IPS-NIHi7 (cell line): Measurements from ENCODE around the gene HEMK1.

Experiments
- DNase-seq: peaks from one replicate; pipeline ENCODE4 v3.0.0; 2012; ENCODE audit warnings: mixed read lengths; ENCODE audit errors: extremely low spot score

Gene HEMK1

DNA sequence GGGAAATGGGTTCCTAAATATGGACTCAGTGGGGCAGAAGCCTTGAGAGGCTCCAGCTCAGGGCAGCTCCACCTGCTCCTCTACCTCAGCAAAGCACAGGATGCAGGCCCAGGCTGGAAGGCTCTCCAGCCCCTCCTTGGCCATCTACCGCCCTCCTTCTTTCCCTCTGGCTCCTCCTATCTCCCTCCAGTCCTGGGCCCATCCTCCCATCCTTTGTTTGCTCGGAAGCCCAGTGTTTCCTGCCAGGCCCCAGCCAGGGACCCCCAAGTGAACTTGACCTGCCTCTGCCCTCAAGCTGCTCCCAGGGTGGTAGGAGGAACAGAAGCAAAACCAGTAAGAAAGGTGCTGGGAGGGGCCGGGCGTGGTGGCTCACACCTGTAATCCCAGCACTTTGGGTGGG is 67.7 kb downstream of the HEMK1 start:
- peak; percentile 80 for DNase-seq

DNA sequence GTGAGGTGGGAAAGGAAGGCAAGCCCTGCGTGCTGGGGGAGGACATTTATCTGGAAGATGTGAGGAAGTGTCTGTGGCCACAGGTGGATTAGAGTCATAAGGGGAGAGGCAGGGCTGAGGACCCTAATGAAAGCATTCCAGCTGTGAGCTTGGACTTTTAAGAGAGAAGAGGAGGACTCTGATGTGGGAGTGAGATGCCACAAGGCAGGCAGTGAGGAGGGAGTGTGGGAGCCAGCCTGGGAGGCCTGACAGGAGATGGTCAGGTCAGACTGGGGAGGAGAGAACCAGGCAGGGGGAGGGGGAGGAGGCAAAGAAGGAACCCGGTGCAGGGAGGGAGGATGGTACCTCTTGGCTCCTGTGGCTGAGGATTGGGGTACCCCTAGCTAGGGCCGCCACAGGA is 68.6 kb downstream of the HEMK1 start:
- no peak for DNase-seq

DNA sequence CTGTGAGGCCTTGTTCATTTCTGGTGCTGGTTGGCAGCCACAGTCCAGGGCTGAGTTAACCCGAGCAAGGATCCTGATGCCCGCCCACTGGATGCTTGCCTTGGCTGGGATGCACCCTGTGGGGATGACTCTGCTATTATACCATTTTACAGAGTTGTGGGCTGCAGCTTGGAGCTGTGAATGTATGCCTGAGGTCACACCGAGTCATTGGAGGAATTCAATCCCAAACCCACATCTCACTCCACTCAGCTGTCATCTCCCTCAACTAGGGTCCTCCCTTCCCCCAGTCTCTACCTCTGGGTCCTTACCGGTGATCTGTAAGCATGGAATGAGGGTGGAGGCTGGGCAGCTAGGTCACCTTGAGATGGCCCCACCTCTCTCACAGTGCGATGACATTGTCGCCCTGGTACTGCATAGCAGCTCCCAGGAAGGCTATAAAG is 69.8 kb downstream of the HEMK1 start:
- no peak for DNase-seq

DNA sequence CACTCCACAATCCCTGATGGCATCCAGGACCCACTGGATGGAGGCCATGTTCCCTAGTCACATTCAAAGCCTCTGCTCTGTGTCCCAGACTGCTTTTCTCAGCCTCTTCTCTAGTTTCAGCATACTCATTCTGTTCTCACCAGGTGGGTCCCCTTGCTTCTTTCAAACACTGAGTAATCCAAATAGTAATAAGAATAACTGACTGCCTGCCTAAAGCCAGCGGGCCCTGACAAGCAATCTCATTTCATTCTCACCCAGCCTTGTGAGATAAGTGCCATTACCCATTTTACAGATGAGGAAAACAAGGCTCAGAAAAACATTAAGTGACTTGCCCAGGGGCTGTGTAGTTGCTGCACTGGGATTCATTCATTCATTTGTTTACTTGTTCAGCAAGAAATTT is 73.1 kb downstream of the HEMK1 start:
- DNase-seq = no peak

DNA sequence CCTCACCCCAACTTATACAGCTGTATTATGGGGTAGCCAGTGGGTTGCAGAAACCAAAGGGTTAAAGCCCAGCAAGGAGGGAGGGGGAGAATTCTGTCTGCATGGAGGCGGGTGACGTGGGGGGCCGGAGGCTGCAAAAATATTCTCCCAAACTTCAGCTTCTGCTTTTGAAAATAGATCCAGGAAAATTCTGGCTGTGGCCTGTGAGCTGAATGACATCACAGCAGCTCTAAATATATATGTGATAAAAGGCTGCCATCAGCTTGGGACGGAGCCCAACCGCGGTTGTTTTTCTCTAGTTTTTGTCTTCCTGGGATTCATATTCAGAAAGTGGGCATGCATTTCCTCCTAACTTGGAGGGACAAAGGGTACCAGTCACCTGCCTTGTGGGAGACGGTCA is 75.2 kb downstream of the HEMK1 start:
- DNase-seq = no peak

DNA sequence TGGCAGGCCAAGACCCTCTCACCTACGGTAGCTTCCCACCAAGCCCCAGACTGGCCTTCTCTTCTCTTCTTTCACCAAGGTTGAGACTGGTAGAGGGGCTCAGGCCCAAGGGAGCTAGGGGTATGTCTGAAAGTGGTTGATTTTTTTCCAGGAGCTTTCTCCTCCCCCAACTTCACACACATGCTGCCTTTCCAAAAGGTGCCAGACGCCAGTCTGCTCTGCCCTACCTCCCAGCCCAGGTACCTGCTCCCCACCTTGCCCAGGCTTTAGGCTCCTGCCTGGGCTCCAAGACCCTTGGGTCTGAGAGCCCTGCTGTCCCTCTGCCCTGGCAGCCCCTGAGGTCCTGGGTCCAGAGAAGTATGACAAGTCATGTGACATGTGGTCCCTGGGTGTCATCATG is 76.1 kb downstream of the HEMK1 start:
- DNase-seq = no peak
